ENCODE measurements around the gene PJVK. TPM values are rescaled to one million over a fixed set of nuclear protein-coding genes. Genes with fewer than 3 reads are reported as not detected.

Gene PJVK
- total and polyA plus RNA-seq, 2 of the 13 experiments (the other 11 are each of a cell fraction or from before 2014, with no cell fraction given) = 1.2 to 2.6 TPM

DNA sequence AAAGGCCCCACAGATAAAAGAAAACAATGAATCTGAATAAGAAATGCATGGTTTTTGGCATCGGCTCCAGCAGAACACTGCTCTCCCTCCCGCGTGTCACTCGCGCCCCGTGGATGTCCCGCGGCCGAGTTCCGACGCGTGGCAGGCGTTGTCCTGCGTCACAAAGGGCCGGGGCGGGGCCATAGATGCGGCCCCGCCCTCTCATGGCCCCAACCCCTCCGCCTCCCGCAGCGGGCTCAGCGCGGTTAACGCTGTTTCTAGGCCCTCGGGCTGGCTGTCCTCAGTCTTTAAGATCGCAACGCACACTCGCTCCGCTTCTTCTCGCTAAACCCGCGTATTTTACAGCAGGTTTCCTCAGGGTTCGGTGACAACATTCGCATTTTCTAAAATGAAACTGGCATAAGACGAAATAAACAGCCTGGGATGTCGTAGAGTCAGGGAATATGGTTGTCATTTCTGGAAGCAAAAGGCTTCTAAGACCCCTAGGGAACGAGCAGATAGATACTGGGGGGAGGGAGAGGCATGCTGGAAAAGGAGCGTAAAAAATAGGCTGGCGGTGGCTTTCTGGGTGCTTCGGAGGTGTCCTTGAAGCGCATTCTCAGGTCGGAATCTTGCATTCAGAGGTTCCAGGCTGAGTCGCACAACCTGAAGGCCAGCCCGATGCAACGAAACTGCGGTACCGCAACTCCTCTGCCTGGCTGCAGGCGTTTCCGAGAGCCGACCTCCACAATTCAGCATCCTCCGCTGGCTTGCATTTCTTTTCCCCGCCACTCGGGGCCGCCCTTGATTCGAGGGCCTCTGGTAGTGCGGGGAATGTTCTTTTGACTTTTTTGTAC lies 27.5 kb downstream of the PJVK start, which contains the start of gene FKBP7 (continued):
- TF ChIP-seq, protein P1, sequence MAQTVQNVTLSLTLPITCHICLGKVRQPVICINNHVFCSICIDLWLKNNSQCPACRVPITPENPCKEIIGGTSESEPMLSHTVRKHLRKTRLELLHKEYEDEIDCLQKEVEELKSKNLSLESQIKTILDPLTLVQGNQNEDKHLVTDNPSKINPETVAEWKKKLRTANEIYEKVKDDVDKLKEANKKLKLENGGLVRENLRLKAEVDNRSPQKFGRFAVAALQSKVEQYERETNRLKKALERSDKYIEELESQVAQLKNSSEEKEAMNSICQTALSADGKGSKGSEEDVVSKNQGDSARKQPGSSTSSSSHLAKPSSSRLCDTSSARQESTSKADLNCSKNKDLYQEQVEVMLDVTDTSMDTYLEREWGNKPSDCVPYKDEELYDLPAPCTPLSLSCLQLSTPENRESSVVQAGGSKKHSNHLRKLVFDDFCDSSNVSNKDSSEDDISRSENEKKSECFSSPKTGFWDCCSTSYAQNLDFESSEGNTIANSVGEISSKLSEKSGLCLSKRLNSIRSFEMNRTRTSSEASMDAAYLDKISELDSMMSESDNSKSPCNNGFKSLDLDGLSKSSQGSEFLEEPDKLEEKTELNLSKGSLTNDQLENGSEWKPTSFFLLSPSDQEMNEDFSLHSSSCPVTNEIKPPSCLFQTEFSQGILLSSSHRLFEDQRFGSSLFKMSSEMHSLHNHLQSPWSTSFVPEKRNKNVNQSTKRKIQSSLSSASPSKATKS (CRISPR knock-in tag; IDR thresholded peaks at IDR 0.05) = no peak
- TF ChIP-seq KAT2B (IDR thresholded peaks at IDR 0.05; ENCODE audit: borderline replicate concordance, low read depth, low read length) (no peak), ZNF292 (CRISPR knock-in tag; IDR thresholded peaks at IDR 0.05; ENCODE audit: borderline replicate concordance, low read depth) (peak; percentile 84; the same call in 1 of the 2 replicates), ZNF615 (CRISPR knock-in tag; IDR thresholded peaks at IDR 0.05; ENCODE audit: borderline replicate concordance) (no peak), DR1 (CRISPR knock-in tag; IDR thresholded peaks at IDR 0.05) (peak; percentile 39), THAP8 (CRISPR knock-in tag; IDR thresholded peaks at IDR 0.05; ENCODE audit: borderline replicate concordance) (no peak), ZNF235 (CRISPR knock-in tag; IDR thresholded peaks at IDR 0.05; ENCODE audit: borderline replicate concordance) (peak; percentile 80; the same call in 1 of the 2 replicates), PTBP1 (IDR thresholded peaks at IDR 0.05; ENCODE audit: low read depth, low read length, poor library complexity, severe bottlenecking) (no peak), SCMH1 (CRISPR knock-in tag; IDR thresholded peaks at IDR 0.05; ENCODE audit: borderline replicate concordance) (no peak), ZNF280D (CRISPR knock-in tag; IDR thresholded peaks at IDR 0.05) (peak; percentile 89; the same call in 1 of the 2 replicates), FOSL2 (CRISPR knock-in tag; IDR thresholded peaks at IDR 0.05) (peak; percentile 44; the same call in 1 of the 2 replicates), GFI1 (CRISPR knock-in tag; IDR thresholded peaks at IDR 0.05; ENCODE audit: borderline replicate concordance) (peak; percentile 60; the same call in 1 of the 2 replicates)
- TF ChIP-seq, protein P2, sequence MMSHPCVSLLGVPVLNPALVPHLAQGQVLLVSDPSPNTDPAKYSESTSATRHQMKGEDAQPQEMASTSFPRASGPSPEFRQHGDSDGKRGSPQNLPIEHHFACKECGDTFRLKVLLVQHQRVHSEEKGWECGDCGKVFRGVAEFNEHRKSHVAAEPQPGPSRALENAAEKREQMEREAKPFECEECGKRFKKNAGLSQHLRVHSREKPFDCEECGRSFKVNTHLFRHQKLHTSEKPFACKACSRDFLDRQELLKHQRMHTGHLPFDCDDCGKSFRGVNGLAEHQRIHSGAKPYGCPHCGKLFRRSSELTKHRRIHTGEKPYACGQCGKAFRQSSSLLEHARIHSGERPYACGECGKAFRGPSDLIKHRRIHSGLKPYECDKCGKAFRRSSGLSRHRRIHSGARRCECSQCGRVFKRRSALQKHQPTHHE (CRISPR knock-in tag; IDR thresholded peaks at IDR 0.05; ENCODE audit: borderline replicate concordance) = no peak
- TF ChIP-seq, protein P3, sequence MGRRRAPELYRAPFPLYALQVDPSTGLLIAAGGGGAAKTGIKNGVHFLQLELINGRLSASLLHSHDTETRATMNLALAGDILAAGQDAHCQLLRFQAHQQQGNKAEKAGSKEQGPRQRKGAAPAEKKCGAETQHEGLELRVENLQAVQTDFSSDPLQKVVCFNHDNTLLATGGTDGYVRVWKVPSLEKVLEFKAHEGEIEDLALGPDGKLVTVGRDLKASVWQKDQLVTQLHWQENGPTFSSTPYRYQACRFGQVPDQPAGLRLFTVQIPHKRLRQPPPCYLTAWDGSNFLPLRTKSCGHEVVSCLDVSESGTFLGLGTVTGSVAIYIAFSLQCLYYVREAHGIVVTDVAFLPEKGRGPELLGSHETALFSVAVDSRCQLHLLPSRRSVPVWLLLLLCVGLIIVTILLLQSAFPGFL (CRISPR knock-in tag; IDR thresholded peaks at IDR 0.05) = no peak
- TF ChIP-seq, protein P4, sequence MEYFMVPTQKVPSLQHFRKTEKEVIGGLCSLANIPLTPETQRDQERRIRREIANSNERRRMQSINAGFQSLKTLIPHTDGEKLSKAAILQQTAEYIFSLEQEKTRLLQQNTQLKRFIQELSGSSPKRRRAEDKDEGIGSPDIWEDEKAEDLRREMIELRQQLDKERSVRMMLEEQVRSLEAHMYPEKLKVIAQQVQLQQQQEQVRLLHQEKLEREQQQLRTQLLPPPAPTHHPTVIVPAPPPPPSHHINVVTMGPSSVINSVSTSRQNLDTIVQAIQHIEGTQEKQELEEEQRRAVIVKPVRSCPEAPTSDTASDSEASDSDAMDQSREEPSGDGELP (IDR thresholded peaks at IDR 0.05; ENCODE audit: borderline replicate concordance, low read depth) = no peak
- TF ChIP-seq, protein P5, sequence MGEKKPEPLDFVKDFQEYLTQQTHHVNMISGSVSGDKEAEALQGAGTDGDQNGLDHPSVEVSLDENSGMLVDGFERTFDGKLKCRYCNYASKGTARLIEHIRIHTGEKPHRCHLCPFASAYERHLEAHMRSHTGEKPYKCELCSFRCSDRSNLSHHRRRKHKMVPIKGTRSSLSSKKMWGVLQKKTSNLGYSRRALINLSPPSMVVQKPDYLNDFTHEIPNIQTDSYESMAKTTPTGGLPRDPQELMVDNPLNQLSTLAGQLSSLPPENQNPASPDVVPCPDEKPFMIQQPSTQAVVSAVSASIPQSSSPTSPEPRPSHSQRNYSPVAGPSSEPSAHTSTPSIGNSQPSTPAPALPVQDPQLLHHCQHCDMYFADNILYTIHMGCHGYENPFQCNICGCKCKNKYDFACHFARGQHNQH (CRISPR knock-in tag; IDR thresholded peaks at IDR 0.05) = peak; percentile 36
